Measurements from ENCODE around the gene PALMD.

Gene PALMD

DNA sequence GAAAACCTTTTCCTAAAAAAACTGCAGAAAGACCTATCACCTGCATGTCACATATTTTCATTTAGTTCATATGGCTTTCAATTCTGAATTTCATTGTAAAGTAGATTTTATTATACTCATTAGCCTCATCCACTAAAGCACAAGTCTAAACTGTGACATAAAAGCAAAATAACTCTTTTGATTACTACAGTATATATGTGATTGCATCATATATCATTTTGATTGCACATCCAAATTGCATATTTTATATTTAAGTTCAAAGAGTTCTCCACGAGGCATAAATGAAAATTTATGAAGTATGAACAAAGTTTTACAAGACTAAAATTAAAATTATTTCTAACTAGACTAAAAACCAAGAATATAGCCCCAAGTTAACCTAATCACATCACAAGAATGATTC, 19.3 kb downstream of the PALMD start:
- H3K4me1 ChIP-seq = peaks cover 0 to 6% (median 2%) of the 10 kb centered on the region in 4 donors
- H3K4me3 ChIP-seq = no peak overlapping the region
- H3K9me3 ChIP-seq = no peaks in the 10 kb centered on the region
- DNase-seq = no peak
- no peak overlapping the region for H3K27ac ChIP-seq
- no peaks in the 10 kb centered on the region for H3K27me3 ChIP-seq
- H3K36me3 ChIP-seq = no peaks in the 10 kb centered on the region
- intact Hi-C loops (cut with DNase I; ENCODE audit: low total_unique reads) = no loop called here
- TF ChIP-seq, protein P1, sequence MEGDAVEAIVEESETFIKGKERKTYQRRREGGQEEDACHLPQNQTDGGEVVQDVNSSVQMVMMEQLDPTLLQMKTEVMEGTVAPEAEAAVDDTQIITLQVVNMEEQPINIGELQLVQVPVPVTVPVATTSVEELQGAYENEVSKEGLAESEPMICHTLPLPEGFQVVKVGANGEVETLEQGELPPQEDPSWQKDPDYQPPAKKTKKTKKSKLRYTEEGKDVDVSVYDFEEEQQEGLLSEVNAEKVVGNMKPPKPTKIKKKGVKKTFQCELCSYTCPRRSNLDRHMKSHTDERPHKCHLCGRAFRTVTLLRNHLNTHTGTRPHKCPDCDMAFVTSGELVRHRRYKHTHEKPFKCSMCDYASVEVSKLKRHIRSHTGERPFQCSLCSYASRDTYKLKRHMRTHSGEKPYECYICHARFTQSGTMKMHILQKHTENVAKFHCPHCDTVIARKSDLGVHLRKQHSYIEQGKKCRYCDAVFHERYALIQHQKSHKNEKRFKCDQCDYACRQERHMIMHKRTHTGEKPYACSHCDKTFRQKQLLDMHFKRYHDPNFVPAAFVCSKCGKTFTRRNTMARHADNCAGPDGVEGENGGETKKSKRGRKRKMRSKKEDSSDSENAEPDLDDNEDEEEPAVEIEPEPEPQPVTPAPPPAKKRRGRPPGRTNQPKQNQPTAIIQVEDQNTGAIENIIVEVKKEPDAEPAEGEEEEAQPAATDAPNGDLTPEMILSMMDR (IDR thresholded peaks at IDR 0.05) = no peak

DNA sequence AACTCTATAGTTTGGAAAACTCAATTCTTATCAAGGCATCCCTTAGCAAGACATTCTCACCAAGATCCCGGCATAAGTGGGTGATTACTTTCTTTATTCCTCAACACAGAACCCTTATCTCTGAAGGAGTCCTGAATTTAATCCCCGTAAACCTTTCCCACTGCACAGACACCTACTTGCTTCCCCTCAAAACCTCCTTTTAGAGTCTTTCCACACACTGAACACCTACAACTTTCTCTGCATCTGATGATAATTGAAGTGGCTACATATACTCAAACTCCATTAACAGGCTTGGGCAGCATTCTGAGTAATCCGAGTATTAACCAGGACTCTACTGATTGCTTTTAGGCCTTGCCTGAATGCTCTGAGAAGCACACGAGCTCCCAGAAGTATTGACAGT, 23.5 kb downstream of the PALMD start:
- no peaks in the 10 kb centered on the region for H3K9me3 ChIP-seq
- intact Hi-C loops (cut with DNase I; ENCODE audit: low total_unique reads) = no loop called here
- H3K4me1 ChIP-seq = peaks cover 0 to 8% (median 0%) of the 10 kb centered on the region in 4 donors
- H3K27ac ChIP-seq = no peak overlapping the region
- no peak for DNase-seq
- no peaks in the 10 kb centered on the region for H3K27me3 ChIP-seq
- H3K4me3 ChIP-seq = no peak overlapping the region
- TF ChIP-seq, protein P1 (IDR thresholded peaks at IDR 0.05) = no peak
- H3K36me3 ChIP-seq = no peaks in the 10 kb centered on the region

DNA sequence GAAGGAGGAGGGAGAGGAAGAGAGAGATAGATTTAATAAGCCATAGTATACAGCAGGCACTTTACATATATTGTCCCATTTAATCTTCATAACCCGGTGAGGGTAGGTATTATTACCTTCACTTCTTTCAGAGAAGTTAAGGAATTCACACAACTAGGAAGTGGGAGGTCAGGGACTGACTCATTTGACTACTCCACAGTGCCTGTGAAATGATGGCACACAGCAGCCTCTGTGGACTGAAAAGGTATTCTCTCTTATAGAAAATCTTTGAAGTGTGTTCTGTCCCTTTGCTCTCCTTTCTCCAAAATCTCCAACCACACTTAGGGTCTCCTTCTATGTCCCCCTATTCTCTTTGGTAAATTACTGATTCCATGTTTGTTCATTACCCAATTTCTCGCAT, 23.9 kb downstream of the PALMD start:
- no peaks in the 10 kb centered on the region for H3K9me3 ChIP-seq
- H3K4me1 ChIP-seq = peaks cover 0 to 8% (median 0%) of the 10 kb centered on the region in 4 donors
- no peaks in the 10 kb centered on the region for H3K36me3 ChIP-seq
- H3K4me3 ChIP-seq = no peak overlapping the region
- H3K27ac ChIP-seq = no peak overlapping the region
- intact Hi-C loops (cut with DNase I; ENCODE audit: low total_unique reads) = no loop called here
- no peak for DNase-seq
- no peaks in the 10 kb centered on the region for H3K27me3 ChIP-seq
- TF ChIP-seq, protein P1 (IDR thresholded peaks at IDR 0.05) = no peak

DNA sequence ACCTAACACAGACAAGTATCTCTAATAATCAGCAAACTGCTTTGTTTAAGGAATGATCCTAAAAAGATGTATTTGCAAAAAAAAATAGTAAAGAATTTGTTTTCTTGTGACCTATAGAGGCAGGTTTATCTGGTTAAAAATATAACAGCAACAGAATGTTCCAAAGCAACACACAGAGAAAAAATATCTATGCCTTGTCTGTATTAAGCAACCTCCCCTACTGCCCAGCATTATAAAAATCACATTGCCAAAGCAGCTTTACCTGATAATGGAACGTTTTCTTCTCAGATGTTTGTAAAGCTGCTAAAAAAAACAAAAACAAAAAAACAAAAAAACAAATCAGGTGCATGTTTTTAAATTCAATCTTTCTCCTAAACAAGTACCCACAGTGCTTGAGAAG, 24.7 kb downstream of the PALMD start:
- TF ChIP-seq, protein P1 (IDR thresholded peaks at IDR 0.05) = no peak
- Histone ChIP-seq H3K36me3 (no peaks in the 10 kb centered on the region), H3K27ac (no peak overlapping the region)

DNA sequence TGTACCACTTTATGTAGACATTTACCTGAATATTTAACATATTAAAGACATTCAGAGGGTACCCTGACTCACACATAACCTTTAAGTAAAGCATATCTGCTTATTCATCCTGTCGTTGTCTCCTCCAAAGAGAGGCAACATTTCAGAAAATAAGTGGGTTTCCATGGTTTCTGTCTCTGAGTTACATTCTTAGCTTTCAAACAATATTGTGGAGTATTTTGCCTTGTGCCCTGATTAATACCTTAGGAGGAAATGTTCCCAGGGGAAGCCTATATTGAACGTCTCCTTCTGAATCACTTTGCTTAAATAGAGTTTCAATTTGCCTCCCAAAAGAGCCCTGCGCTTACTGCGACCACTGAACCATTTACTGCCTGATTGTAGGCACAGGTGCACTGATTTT, 26.1 kb downstream of the PALMD start:
- TF ChIP-seq, protein P1 (IDR thresholded peaks at IDR 0.05) = no peak
- H3K4me3 ChIP-seq = no peak overlapping the region
- H3K27ac ChIP-seq = no peak overlapping the region
- H3K36me3 ChIP-seq = no peaks in the 10 kb centered on the region
- no peaks in the 10 kb centered on the region for H3K9me3 ChIP-seq
- H3K4me1 ChIP-seq = peaks cover 0 to 8% (median 0%) of the 10 kb centered on the region in 4 donors
- no peaks in the 10 kb centered on the region for H3K27me3 ChIP-seq
- intact Hi-C loops (cut with DNase I; ENCODE audit: low total_unique reads) = no loop called here
- DNase-seq = no peak

More for the DNA sequence above, 24.7 kb downstream of the PALMD start:
- intact Hi-C loops (cut with DNase I; ENCODE audit: low total_unique reads) = no loop called here
- Histone ChIP-seq H3K4me1 (peaks cover 0 to 8% (median 0%) of the 10 kb centered on the region in 4 donors), H3K27me3 (no peaks in the 10 kb centered on the region), H3K4me3 (no peak overlapping the region), H3K9me3 (no peaks in the 10 kb centered on the region)
- DNase-seq = no peak

Measured in tibial artery (tissue), 4 donors.